HG03378 (cell line): ENCODE data around the gene PYGO1.
"Not testable (repeated sequence)": the region's sequence is repeated elsewhere in the genome, so short reads cannot be mapped to it uniquely, and the experiment has no call there.

ENCODE experiments used
- ATAC-seq: cut with Tn5 transposase; IDR thresholded peaks from one replicate; pipeline ENCODE4 v1.9.1; 2021; ENCODE audit warnings: mild to moderate bottlenecking, moderate library complexity; ENCODE audit not compliant: unreplicated experiment

Gene PYGO1

GRCh38 chr15:55513152-55513551 lies 75.0 kb downstream of the PYGO1 start:
- ATAC-seq = no peak

GRCh38 chr15:55507567-55507966 lies 80.6 kb downstream of the PYGO1 start:
- ATAC-seq = no peak

- ATAC-seq = not testable (repeated sequence)
Measured at GRCh38 chr15:55505407-55505806, 82.7 kb downstream of the PYGO1 start.

GRCh38 chr15:55499151-55499550 lies 89.0 kb downstream of the PYGO1 start:
- ATAC-seq = no peak

DNA sequence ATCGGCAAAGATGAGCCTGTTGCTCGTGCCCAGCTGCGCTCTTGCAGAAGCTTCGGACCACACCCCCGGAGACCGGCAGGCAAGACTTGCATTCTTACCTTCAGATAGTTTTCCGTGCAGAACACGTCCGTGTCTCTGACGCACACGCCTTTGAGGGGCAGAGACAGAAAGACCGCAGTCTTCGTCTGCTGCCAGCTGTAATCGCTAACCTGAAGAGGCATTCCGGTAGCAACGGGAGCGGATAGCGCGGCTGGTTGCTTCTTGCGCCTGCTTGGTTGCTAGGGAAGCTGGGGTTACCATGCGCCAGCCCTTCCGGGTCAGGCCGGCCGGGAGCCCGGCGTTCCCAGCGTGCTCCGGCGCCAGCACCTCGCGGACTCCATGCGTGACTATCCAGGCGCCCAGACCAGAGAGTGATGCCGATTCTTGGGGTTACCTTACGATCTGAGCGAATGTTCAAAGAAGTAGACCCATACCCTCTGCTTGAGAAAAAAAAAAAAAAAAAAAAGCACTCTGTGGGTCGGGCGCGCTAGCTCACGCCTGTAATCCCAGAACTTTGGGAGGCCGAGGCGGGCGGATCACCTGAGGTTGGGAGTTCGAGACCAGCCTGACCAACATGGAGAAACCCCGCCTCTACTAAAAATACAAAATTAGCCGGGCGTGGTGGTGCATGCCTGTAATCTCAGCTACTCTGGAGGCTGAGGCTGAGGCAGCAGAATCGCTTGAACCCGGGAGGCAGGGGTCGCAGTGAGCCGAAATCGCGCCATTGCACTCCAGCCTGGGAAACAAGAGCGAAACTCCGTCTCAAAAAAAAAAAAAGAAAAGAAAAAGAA lies 89.8 kb downstream of the PYGO1 start:
- peak; percentile 97 for ATAC-seq

- ATAC-seq = no peak
Measured at GRCh38 chr15:55496716-55497115, 91.4 kb downstream of the PYGO1 start.

DNA sequence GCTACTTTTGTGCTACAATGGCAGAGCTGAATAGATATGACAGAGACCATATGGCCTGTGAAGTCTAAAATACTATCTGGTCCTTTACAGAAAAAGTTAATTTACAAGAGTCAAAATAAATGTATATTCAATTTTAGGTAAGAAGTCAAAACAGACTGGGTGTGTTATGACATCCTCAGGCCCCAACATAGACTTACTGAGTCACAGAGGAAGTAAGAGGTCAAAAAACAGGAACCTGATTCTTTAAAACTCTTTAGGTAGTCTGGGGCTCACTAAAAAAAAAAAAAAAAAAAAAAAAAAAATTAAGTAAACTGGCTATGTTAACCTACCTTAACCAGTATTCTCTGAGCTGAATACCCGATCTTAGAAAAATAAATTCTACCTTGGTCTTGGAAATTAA lies 93.2 kb downstream of the PYGO1 start:
- no peak for ATAC-seq

GRCh38 chr15:55488952-55489600 lies 99.1 kb downstream of the PYGO1 start:
- not testable (repeated sequence) for ATAC-seq
